K562 (cell line): ENCODE measurements around the gene TNK2. TPM values are rescaled to one million over a fixed set of nuclear protein-coding genes. Genes with fewer than 3 reads are reported as not detected.
A peak's percentile ranks its signal among the peaks of the same experiment; 100 is the strongest.

Experiments
- CREM ChIP-seq: IDR thresholded peaks from 2 replicates; pipeline ENCODE4 v1.6.1; 2014; ENCODE audit warnings: antibody characterized with exemption, low read depth
- polyA plus RNA-seq, 8 experiments: library from polyadenylated mRNA; depleted of rRNA in 4 of 8; stranded (reverse) in 5 of 8; unstranded in 3 of 8; fragments of >200 nt; fragmentation: Nextera tagmentation in 2 of 8; fragmentation: Illumina TruSeq in 1 of 8; extraction: Ambion mirVana in 2 of 8; extraction: Trizol in 1 of 8; gene quantifications; 2 replicates each; pipeline versions ENCODE4 v1.2.1 to v1.2.3, GENCODE V29; 2011 to 2014; ENCODE audit warnings: inconsistent platforms in 1 of 8, missing spikeins in 1 of 8
- total RNA-seq, 7 experiments: library from RNA; depleted of rRNA in 6 of 7; stranded (reverse); fragments of >200 nt in 6 of 7; fragmentation: Illumina TruSeq in 2 of 7; extraction: Trizol in 2 of 7; gene quantifications; 2 replicates each; pipeline versions ENCODE4 v1.2.1 to v1.2.3, GENCODE V29; 2011 to 2021; ENCODE audit warnings: low replicate concordance in 1 of 7
- TF ChIP-seq, protein P1 (sequence below): fragments of 200-600 bp; sonication (generic); IDR thresholded peaks from one replicate; pipeline ENCODE4 v1.6.1; 2012; ENCODE audit warnings: mild to moderate bottlenecking, low read depth, low read length, inconsistent platforms
- TF ChIP-seq, protein P2 (sequence below): sonication (generic); formaldehyde crosslinking; IDR thresholded peaks from 2 replicates; pipeline ENCODE4 v1.8.1; 2023; ENCODE audit warnings: missing genetic modification reagents, mild to moderate bottlenecking, borderline replicate concordance
- TF ChIP-seq, protein P3 (sequence below): fragments of 450-650 bp; IDR thresholded peaks from 2 replicates; pipeline ENCODE4 v1.6.1; 2016; ENCODE audit warnings: antibody characterized with exemption
- TF ChIP-seq, protein P4 (sequence below): sonication (generic); formaldehyde crosslinking; IDR thresholded peaks from 2 replicates; pipeline ENCODE4 v1.9.0; 2022; ENCODE audit warnings: mild to moderate bottlenecking, missing genetic modification reagents

The TNK2 gene
- total and polyA plus RNA-seq, 9 of the 15 experiments (the other 6 are each of a cell fraction or from before 2014, with no cell fraction given): 0.03 to 33.8 (median 6.5) TPM

DNA sequence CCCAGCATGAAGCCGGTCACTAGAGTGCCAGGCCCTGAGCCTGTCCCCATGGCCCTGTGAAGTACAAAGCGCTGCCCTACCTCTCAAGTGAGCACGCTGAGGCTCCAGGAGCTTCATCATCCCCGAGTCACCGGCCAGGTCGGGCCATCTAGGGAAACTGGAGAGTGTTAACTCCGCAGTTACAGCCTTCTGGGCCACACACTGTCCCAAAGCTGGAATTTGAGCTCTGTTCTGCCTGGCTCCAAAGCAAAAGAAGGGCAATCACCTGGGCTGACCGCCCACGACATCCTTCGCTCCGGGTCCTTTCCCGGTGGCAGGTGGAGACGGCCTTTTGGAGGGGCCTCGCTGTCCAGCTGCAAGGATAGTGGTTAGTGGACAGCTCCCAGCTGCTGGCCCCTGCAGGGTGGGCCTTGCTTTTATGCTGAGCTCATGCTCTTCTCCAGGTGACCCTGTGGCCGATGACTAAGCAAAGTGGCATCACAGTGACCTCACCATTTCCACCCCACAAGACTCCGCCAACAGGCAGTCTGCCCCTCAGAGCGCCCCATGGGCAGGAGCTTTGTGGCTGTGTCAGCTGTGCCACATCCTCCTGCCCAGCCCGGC, 93.1 kb downstream of the TNK2 start (continued):
- TF ChIP-seq, protein P1, sequence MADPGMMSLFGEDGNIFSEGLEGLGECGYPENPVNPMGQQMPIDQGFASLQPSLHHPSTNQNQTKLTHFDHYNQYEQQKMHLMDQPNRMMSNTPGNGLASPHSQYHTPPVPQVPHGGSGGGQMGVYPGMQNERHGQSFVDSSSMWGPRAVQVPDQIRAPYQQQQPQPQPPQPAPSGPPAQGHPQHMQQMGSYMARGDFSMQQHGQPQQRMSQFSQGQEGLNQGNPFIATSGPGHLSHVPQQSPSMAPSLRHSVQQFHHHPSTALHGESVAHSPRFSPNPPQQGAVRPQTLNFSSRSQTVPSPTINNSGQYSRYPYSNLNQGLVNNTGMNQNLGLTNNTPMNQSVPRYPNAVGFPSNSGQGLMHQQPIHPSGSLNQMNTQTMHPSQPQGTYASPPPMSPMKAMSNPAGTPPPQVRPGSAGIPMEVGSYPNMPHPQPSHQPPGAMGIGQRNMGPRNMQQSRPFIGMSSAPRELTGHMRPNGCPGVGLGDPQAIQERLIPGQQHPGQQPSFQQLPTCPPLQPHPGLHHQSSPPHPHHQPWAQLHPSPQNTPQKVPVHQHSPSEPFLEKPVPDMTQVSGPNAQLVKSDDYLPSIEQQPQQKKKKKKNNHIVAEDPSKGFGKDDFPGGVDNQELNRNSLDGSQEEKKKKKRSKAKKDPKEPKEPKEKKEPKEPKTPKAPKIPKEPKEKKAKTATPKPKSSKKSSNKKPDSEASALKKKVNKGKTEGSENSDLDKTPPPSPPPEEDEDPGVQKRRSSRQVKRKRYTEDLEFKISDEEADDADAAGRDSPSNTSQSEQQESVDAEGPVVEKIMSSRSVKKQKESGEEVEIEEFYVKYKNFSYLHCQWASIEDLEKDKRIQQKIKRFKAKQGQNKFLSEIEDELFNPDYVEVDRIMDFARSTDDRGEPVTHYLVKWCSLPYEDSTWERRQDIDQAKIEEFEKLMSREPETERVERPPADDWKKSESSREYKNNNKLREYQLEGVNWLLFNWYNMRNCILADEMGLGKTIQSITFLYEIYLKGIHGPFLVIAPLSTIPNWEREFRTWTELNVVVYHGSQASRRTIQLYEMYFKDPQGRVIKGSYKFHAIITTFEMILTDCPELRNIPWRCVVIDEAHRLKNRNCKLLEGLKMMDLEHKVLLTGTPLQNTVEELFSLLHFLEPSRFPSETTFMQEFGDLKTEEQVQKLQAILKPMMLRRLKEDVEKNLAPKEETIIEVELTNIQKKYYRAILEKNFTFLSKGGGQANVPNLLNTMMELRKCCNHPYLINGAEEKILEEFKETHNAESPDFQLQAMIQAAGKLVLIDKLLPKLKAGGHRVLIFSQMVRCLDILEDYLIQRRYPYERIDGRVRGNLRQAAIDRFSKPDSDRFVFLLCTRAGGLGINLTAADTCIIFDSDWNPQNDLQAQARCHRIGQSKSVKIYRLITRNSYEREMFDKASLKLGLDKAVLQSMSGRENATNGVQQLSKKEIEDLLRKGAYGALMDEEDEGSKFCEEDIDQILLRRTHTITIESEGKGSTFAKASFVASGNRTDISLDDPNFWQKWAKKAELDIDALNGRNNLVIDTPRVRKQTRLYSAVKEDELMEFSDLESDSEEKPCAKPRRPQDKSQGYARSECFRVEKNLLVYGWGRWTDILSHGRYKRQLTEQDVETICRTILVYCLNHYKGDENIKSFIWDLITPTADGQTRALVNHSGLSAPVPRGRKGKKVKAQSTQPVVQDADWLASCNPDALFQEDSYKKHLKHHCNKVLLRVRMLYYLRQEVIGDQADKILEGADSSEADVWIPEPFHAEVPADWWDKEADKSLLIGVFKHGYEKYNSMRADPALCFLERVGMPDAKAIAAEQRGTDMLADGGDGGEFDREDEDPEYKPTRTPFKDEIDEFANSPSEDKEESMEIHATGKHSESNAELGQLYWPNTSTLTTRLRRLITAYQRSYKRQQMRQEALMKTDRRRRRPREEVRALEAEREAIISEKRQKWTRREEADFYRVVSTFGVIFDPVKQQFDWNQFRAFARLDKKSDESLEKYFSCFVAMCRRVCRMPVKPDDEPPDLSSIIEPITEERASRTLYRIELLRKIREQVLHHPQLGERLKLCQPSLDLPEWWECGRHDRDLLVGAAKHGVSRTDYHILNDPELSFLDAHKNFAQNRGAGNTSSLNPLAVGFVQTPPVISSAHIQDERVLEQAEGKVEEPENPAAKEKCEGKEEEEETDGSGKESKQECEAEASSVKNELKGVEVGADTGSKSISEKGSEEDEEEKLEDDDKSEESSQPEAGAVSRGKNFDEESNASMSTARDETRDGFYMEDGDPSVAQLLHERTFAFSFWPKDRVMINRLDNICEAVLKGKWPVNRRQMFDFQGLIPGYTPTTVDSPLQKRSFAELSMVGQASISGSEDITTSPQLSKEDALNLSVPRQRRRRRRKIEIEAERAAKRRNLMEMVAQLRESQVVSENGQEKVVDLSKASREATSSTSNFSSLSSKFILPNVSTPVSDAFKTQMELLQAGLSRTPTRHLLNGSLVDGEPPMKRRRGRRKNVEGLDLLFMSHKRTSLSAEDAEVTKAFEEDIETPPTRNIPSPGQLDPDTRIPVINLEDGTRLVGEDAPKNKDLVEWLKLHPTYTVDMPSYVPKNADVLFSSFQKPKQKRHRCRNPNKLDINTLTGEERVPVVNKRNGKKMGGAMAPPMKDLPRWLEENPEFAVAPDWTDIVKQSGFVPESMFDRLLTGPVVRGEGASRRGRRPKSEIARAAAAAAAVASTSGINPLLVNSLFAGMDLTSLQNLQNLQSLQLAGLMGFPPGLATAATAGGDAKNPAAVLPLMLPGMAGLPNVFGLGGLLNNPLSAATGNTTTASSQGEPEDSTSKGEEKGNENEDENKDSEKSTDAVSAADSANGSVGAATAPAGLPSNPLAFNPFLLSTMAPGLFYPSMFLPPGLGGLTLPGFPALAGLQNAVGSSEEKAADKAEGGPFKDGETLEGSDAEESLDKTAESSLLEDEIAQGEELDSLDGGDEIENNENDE: no peak
- TF ChIP-seq, protein P2, sequence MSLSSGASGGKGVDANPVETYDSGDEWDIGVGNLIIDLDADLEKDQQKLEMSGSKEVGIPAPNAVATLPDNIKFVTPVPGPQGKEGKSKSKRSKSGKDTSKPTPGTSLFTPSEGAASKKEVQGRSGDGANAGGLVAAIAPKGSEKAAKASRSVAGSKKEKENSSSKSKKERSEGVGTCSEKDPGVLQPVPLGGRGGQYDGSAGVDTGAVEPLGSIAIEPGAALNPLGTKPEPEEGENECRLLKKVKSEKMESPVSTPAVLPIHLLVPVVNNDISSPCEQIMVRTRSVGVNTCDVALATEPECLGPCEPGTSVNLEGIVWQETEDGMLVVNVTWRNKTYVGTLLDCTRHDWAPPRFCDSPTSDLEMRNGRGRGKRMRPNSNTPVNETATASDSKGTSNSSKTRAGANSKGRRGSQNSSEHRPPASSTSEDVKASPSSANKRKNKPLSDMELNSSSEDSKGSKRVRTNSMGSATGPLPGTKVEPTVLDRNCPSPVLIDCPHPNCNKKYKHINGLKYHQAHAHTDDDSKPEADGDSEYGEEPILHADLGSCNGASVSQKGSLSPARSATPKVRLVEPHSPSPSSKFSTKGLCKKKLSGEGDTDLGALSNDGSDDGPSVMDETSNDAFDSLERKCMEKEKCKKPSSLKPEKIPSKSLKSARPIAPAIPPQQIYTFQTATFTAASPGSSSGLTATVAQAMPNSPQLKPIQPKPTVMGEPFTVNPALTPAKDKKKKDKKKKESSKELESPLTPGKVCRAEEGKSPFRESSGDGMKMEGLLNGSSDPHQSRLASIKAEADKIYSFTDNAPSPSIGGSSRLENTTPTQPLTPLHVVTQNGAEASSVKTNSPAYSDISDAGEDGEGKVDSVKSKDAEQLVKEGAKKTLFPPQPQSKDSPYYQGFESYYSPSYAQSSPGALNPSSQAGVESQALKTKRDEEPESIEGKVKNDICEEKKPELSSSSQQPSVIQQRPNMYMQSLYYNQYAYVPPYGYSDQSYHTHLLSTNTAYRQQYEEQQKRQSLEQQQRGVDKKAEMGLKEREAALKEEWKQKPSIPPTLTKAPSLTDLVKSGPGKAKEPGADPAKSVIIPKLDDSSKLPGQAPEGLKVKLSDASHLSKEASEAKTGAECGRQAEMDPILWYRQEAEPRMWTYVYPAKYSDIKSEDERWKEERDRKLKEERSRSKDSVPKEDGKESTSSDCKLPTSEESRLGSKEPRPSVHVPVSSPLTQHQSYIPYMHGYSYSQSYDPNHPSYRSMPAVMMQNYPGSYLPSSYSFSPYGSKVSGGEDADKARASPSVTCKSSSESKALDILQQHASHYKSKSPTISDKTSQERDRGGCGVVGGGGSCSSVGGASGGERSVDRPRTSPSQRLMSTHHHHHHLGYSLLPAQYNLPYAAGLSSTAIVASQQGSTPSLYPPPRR (CRISPR knock-in tag): no peak
- TF ChIP-seq, protein P3, sequence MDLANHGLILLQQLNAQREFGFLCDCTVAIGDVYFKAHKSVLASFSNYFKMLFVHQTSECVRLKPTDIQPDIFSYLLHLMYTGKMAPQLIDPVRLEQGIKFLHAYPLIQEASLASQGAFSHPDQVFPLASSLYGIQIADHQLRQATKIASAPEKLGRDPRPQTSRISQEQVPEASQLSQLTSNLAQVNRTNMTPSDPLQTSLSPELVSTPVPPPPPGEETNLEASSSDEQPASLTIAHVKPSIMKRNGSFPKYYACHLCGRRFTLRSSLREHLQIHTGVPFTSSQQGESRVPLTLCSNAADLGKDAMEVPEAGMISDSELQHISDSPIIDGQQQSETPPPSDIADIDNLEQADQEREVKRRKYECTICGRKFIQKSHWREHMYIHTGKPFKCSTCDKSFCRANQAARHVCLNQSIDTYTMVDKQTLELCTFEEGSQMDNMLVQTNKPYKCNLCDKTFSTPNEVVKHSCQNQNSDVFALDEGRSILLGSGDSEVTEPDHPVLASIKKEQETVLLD: no peak
- TF ChIP-seq, protein P4, sequence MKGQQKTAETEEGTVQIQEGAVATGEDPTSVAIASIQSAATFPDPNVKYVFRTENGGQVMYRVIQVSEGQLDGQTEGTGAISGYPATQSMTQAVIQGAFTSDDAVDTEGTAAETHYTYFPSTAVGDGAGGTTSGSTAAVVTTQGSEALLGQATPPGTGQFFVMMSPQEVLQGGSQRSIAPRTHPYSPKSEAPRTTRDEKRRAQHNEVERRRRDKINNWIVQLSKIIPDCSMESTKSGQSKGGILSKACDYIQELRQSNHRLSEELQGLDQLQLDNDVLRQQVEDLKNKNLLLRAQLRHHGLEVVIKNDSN (CRISPR knock-in tag): 0 out of 2 replicates have a peak, but pooled peaks have one; percentile 24
- TF ChIP-seq CREM: peak; percentile 37; the same call in 1 of the 2 replicates
